ENCODE measurements around the gene RTP5. TPM values are rescaled to one million over a fixed set of nuclear protein-coding genes. Genes with fewer than 3 reads are reported as not detected.

The RTP5 gene
- total and polyA plus RNA-seq, 2 donors (not counting 1 experiment from before 2014, with no cell fraction given) = not detected

GRCh38 chr2:241865957-241866789 is 3.4 kb upstream of the RTP5 start:
- Histone ChIP-seq H3K36me3 (ENCODE audit: control insufficient read depth, insufficient read depth, low read length) (no peaks in the 10 kb centered on the region), H3K4me3 (replicated peaks in 1 of 4; ENCODE audit: control extremely low read depth in 1 of 4, insufficient read depth in 1 of 4, low read depth in 3 of 4, low read length in 4 of 4) (no peak overlapping the region), H3K4me1 (ENCODE audit: control insufficient read depth, extremely low read depth, insufficient read depth, low read length) (no peaks in the 10 kb centered on the region), H2AFZ (ENCODE audit: low read length) (no peak overlapping the region), H3K27me3 (ENCODE audit: control insufficient read depth, insufficient read depth, low read length) (peaks cover 29% of the 10 kb centered on the region), H3K9ac (ENCODE audit: insufficient read depth, low read length) (no peak overlapping the region), H3K27ac (ENCODE audit: insufficient read depth, low read length) (no peak overlapping the region), H3K79me2 (ENCODE audit: control insufficient read depth, insufficient read depth, low read length) (no peaks in the 10 kb centered on the region), H3K4me2 (ENCODE audit: extremely low read depth, insufficient read depth, low read length) (no peak overlapping the region), H3K9me3 (ENCODE audit: control insufficient read depth, insufficient read depth, low read depth, low read length) (no peaks in the 10 kb centered on the region), H4K20me1 (ENCODE audit: control insufficient read depth, extremely low read depth, insufficient read depth, low read length) (no peaks in the 10 kb centered on the region)
- TF ChIP-seq EZH2 (IDR thresholded peaks at IDR 0.05; ENCODE audit: low read length, missing control alignments) = peak; percentile 38
- TF ChIP-seq, protein P1, sequence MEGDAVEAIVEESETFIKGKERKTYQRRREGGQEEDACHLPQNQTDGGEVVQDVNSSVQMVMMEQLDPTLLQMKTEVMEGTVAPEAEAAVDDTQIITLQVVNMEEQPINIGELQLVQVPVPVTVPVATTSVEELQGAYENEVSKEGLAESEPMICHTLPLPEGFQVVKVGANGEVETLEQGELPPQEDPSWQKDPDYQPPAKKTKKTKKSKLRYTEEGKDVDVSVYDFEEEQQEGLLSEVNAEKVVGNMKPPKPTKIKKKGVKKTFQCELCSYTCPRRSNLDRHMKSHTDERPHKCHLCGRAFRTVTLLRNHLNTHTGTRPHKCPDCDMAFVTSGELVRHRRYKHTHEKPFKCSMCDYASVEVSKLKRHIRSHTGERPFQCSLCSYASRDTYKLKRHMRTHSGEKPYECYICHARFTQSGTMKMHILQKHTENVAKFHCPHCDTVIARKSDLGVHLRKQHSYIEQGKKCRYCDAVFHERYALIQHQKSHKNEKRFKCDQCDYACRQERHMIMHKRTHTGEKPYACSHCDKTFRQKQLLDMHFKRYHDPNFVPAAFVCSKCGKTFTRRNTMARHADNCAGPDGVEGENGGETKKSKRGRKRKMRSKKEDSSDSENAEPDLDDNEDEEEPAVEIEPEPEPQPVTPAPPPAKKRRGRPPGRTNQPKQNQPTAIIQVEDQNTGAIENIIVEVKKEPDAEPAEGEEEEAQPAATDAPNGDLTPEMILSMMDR (conservative IDR thresholded peaks at IDR 0.05 in 1 of 2, IDR thresholded peaks at IDR 0.05 in 1 of 2; ENCODE audit: low read depth in 1 of 2, low read length in 2 of 2) = no peak
- DNase-seq (ENCODE audit: low read depth in 2 of 2) = no peak

GRCh38 chr2:241866790-241867645 is 2.5 kb upstream of the RTP5 start:
- Histone ChIP-seq H3K79me2 (ENCODE audit: control insufficient read depth, insufficient read depth, low read length) (no peaks in the 10 kb centered on the region), H2AFZ (ENCODE audit: low read length) (no peak overlapping the region), H3K4me2 (ENCODE audit: extremely low read depth, insufficient read depth, low read length) (no peak overlapping the region), H3K9me3 (ENCODE audit: control insufficient read depth, insufficient read depth, low read depth, low read length) (no peaks in the 10 kb centered on the region), H3K4me1 (ENCODE audit: control insufficient read depth, extremely low read depth, insufficient read depth, low read length) (no peaks in the 10 kb centered on the region), H3K27me3 (ENCODE audit: control insufficient read depth, insufficient read depth, low read length) (peaks cover 29% of the 10 kb centered on the region), H4K20me1 (ENCODE audit: control insufficient read depth, extremely low read depth, insufficient read depth, low read length) (no peaks in the 10 kb centered on the region), H3K27ac (ENCODE audit: insufficient read depth, low read length) (no peak overlapping the region), H3K9ac (ENCODE audit: insufficient read depth, low read length) (no peak overlapping the region), H3K4me3 (replicated peaks in 1 of 4; ENCODE audit: control extremely low read depth in 1 of 4, insufficient read depth in 1 of 4, low read depth in 3 of 4, low read length in 4 of 4) (no peak overlapping the region), H3K36me3 (ENCODE audit: control insufficient read depth, insufficient read depth, low read length) (no peaks in the 10 kb centered on the region)
- TF ChIP-seq, protein P1 (conservative IDR thresholded peaks at IDR 0.05 in 1 of 2, IDR thresholded peaks at IDR 0.05 in 1 of 2; ENCODE audit: low read depth in 1 of 2, low read length in 2 of 2) = no peak
- peak; percentile 24 for TF ChIP-seq EZH2 (IDR thresholded peaks at IDR 0.05; ENCODE audit: low read length, missing control alignments)
- DNase-seq (ENCODE audit: low read depth in 2 of 2) = no peak

DNA sequence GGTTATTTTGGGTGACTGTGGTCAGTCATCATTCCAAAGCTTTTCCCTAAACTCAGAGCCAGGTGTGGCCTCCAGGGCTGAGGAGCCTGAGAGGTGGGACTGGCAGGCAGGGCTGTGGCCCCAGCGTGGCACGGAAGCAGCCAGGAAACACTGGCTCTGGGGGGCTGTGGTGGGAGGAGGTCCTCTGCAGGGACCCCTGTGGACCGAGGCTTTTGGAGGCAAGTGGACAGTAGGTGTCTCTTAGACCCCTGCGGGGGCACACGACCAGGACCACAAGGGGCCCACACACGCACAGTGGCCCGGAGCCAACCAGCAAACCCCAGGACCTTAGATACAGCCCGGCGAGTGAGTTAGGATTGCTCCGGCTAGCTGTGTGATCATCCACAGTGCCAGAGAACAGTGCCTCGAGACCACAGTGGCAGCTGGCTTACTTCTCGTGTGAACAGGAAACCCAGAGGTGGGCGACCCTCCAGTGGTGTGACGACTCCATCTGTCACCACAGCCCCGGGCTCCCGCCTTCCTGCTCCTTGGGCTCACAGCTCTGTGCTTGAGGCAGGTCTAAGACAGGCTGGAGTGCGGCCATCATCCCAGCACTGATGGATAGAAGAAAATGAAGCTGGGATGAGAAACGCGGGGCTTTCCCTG is 1.6 kb upstream of the RTP5 start:
- Histone ChIP-seq H3K36me3 (ENCODE audit: control insufficient read depth, insufficient read depth, low read length) (no peaks in the 10 kb centered on the region), H3K4me1 (ENCODE audit: control insufficient read depth, extremely low read depth, insufficient read depth, low read length) (no peaks in the 10 kb centered on the region), H3K27me3 (ENCODE audit: control insufficient read depth, insufficient read depth, low read length) (peaks cover 29% of the 10 kb centered on the region), H3K9ac (ENCODE audit: insufficient read depth, low read length) (no peak overlapping the region), H3K27ac (ENCODE audit: insufficient read depth, low read length) (no peak overlapping the region), H4K20me1 (ENCODE audit: control insufficient read depth, extremely low read depth, insufficient read depth, low read length) (no peaks in the 10 kb centered on the region), H3K4me2 (ENCODE audit: extremely low read depth, insufficient read depth, low read length) (no peak overlapping the region), H2AFZ (ENCODE audit: low read length) (no peak overlapping the region), H3K4me3 (replicated peaks in 1 of 4; ENCODE audit: control extremely low read depth in 1 of 4, insufficient read depth in 1 of 4, low read depth in 3 of 4, low read length in 4 of 4) (no peak overlapping the region), H3K79me2 (ENCODE audit: control insufficient read depth, insufficient read depth, low read length) (no peaks in the 10 kb centered on the region), H3K9me3 (ENCODE audit: control insufficient read depth, insufficient read depth, low read depth, low read length) (no peaks in the 10 kb centered on the region)
- TF ChIP-seq, protein P1 (conservative IDR thresholded peaks at IDR 0.05 in 1 of 2, IDR thresholded peaks at IDR 0.05 in 1 of 2; ENCODE audit: low read depth in 1 of 2, low read length in 2 of 2) = no peak
- TF ChIP-seq EZH2 (IDR thresholded peaks at IDR 0.05; ENCODE audit: low read length, missing control alignments) = no peak
- DNase-seq (ENCODE audit: low read depth in 2 of 2) = no peak

Measured in fibroblast of lung (primary cell).